ENCODE results near the gene CORO1C.
A peak's percentile ranks its signal among the peaks of the same experiment; 100 is the strongest.
"Not testable (repeated sequence)": the region's sequence is repeated elsewhere in the genome, so short reads cannot be mapped to it uniquely, and the experiment has no call there.

CORO1C gene

DNA sequence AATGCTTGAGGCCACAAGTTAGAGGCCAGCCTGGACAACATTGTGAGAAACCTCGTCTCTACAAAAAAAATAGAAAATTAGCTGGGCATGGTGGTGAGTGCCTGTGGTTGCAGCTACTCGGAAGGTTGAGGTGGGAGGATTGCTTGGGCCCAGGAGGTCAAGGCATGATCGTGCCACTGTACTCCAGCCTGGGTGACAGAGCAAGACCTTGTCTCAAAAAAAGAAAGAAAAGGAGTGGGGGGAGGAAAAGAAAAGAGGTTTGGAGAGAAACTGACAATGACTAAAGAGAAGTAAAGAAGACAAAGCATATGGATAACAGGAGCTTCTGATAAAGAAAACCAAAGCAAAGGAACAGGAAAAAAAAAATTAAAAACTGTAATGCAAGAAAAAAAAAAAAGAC lies 60.2 kb downstream of the CORO1C start:
- DNase-seq: no peak

DNA sequence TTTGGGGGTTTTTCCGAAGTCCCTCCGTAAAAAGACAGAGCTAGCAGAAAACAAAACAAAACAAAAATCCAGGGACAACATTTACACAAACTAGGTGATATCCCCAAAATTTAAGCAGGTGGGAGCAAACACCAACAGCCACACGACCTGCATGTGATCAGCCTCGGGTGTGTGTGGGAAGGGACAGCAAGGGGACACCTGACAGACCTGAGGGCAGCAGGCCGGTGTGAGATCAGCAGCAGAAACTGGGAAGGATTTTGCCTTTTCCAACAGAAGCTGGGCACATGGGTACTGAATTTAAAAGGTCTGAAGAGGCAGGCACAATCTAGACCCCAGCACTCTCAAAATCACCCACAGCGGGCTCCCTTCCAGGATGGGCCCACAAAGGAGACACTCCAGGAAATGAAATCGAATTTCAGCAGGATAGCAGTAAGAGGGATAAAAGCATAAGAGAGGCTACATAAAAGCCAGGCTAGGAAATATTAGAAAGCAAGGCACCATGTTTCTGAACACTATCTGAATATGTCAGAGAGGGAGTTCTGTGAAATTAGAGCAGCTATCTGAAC lies 61.2 kb downstream of the CORO1C start:
- DNase-seq: no peak

DNA sequence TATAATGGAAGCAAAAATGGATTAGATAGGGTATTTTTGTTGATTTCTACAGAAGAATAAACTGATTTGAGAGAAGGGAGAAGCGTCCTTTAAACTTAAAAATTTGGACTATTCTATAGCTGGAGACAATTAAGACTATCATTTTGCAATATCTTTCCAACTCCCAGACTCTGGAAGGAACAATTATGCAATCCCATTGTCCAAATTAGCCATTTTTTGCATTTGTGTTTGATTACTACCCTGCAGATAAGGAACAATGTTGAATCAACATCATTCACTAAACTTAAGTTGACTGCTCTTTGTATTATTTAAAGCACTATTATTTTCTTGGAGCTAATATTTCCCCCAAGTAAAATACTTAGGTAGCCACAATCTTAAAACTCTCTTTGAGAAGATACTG lies 62.8 kb downstream of the CORO1C start:
- DNase-seq: no peak

DNA sequence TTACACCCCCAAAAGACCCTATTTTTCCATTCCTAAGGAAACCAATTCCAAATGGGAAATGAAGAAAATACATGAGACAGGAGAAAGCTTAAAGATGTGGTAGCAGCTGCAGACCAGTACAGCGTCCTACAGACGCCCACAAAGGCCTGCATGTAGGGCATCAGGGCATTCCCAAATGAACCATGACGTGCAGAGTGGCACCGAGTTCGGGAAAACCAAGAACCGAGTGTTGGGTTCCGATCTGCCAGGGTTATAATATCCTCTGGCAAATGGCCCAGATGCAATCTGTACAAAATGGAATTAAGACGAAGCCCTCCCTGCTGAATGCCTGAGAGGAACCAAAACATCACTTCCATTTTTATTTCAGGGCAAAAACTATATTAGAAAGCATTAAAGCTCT lies 63.3 kb downstream of the CORO1C start:
- DNase-seq: no peak

DNA sequence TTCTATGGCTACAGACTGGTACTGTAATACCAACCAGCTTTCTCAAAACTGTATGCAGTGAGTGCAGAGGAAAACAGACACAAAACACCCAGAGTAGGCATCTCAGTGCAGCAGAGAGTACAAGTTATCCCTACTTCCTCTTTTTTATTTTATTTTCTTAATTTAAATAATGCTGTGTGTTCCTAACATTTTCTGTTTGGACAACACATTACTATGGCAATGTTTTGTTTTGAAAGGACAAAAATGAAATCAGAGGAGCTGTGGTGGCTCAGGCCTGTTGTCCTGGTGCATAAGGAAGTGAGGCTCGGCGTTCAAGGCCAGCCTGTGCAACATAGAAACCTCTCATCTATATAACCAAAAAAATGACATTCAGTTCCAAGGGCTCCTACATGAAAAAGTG lies 64.0 kb downstream of the CORO1C start:
- DNase-seq: no peak

DNA sequence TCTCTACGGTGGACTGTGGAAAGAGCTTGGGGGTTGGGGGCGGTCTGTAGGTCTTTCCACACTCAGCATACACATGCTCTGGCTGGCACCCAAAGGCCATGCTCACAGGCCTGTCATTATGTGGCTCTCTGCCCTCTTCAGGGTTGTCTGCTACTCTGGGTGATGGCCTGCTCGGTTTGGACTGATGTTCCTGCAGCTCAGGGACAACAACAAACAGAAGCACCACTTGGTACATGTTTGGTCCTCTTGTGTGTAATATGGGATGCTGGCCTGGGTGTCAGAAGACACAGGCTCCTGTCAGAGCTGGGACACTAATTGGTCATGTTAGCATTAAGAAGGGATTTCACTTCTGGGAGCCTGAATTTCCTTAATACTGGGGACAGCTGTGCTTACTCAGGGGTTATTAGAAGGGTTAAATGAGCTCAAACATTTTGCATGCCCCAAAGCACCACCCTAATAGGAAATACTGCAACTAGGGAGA lies 64.9 kb downstream of the CORO1C start:
- DNase-seq: no peak

DNA sequence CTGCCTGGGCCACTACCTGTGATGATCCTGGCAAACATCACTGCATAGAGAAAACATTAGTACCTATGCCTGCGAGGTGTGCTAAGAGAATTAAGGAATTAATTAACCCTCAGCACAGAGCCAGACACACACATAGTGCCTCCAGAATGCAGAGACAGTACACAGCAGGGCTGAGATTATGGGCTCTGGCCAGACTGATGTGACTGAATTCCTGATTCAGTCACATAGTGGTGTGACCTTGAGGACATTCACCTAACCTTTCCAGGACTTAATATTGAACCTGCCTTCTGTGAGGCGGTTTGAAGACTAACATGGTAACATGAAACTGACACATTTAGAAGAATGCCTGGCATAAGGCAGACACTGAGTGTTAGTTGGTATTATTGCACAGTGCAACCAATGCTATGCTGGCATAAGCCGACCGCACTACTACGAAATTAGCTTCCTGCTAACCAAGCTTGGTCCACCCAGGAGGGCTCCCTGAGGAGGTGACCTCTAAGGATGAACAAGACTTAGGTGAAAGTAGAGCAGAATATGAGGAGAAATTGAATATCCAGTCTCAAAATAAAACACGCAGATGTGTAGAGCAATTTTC lies 65.6 kb downstream of the CORO1C start:
- no peak for DNase-seq

DNA sequence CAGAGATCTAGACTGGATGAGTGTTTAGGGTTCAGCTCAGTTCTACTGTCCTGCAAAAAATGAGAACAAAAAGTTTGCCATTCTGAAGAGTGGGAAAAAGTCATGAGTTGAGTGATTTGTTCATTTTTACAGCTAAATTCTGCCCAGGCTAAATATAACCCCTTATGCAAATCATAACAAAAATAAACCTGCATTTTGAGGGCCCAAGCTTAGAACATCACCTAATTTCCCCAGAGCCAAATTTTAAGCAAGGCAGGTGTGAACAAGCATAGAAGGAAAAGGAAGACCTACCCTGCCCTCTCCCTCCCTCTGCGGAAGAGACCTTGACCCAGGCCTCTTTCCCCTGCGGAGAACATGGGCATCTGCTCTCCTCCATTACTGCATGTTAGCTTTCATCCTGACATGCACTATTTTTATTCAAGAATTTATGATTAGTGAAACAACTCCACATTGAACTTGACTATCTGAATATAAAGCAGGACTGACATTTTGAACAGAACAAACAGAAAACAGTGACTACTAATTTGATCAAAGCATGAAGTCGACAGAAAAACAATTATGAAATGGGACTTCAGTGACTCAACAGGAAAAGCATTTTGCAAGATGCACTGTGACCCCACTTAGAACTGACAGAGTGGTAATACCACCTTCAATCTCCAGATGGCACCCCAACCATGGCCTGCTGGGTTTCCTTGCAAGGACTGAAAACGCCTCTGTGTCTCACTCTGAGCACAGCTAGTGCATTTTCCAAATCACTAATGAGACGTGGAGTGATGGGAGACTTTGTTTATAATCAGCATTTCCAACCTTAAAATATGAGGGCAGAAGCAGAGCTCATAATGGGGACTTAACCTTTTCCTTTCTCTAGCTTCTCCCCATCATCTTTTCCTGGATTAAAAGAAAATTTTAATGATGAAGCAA lies 66.7 kb downstream of the CORO1C start:
- peak; percentile 54 for DNase-seq

DNA sequence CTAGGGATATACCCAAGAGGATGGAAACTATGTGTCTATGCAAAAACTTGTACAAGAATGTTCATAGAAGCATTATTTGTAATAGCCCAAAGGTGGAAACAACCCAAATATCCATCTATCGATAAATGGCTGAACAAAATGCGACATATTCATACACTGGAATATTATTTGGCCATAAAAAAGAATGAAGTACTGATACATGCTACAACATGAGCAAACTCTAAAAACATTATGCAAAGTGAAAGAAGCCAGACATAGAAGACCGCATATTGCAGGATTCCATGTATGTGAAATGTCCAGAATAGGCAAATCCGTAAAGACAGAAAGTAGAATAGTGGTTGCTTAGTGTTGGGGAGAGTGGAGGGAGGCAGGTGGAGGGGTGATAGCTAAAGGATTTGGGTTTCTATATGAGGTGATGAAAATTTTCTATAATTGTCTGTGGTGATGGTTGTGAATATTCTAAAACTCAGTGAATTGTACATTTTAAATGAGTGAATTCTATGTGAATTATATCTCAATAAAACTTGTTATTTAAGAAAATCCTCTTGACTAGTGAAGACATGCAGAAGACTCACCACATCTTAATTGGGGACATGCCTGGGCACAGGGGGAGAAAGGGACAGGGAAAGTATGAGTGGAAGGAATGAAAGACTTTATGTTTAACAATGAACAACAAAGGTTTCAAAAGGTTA lies 67.8 kb downstream of the CORO1C start:
- no peak for DNase-seq

DNA sequence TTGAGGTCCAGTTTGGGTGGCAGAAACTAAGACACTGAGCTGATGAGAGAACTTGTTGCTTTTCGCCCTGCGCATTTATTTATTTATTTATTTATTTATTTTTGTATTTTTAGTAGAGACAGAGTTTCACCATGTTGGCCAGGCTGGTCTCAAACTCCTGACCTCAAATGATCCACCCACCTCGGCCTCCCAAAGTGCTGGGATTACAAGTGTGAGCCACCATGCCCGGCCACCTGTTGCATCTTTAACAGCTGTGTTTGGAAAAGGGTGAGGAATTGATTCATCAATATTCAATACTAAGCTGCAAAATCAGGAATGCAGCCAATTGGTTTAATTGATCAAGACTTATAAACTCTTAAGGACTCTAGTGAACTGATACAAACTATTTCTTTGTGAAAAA lies 73.2 kb downstream of the CORO1C start:
- DNase-seq: not testable (repeated sequence)

DNA sequence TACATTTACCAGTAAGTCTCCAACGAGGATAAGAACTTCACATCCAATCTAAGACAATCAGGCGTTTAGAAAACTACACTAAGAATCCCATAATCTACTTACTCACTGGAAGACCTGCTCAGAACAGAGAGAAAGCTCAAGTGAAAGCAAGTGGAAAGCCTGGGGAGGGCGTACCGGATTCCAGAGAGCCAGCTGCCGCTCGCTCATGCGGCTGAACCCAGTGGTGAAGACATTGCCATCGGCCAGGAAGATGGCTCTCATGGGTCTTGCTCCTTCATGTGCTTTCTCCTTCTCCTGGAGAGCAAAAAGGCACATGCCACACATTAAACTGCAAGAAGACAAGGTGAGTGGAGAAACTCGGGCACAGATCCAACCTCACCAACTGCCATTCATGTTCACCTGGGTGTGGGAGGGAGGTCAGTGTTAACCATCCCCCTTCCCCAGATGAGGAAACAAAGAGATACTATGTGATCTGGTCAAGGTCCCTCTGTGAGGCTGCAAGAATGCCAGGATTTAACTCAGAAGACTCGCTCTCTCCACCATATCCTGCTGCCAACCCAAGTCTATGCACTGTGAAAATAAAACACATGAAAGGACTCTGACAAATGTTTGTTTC lies 74.1 kb downstream of the CORO1C start:
- DNase-seq: no peak

DNA sequence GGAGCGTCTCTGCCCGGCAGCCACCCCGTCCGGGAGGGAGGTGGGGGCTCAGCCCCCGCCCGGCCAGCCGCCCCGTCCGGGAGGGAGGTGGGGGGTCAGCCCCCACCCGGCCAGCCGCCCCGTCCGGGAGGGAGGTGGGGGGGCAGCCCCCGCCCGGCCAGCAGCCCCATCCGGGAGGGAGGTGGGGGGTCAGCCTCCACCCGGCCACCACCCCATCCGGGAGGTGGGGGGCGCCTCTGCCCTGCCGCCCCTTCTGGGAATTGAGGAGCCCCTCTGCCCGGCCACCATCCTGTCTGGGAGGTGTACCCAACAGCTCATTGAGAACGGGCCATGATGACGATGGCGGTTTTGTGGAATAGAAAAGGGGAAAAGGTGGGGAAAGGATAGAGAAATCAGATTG lies 75.1 kb downstream of the CORO1C start:
- DNase-seq: not testable (repeated sequence)

DNA sequence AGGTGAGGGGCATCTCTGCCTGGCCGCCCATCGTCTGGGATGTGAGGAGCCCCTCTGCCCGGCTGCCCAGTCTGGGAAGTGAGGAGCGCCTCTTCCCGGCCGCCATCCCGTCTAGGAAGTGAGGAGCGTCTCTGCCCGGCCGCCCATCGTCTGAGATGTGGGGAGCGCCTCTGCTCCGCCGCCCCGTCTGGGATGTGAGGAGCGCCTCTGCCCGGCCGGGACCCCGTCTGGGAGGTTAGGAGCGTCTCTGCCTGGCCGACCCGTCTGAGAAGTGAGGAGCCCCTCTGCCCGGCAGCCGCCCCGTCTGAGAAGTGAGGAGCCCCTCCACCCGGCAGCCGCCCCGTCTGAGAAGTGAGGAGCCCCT lies 75.5 kb downstream of the CORO1C start:
- DNase-seq: not testable (repeated sequence)

DNA sequence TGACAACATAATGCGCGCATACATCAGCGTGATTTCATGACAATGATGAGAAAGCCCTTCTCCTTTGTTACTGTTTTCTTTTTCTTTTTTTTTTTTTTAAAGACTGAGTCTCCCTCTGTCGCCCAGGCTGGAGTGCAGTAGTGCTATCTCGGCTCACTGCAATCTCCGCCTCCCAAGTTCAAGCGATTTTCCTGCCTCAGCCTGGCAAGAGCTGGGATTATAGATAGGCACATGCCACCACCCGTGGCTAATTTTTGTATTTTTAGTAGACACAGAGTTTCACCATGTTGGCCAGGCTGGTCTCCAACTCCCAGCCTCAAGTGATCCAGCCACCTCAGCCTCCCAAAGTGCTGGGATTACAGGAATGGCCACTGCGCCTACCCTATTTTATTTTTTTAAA lies 76.7 kb downstream of the CORO1C start:
- DNase-seq: not testable (repeated sequence)

DNA sequence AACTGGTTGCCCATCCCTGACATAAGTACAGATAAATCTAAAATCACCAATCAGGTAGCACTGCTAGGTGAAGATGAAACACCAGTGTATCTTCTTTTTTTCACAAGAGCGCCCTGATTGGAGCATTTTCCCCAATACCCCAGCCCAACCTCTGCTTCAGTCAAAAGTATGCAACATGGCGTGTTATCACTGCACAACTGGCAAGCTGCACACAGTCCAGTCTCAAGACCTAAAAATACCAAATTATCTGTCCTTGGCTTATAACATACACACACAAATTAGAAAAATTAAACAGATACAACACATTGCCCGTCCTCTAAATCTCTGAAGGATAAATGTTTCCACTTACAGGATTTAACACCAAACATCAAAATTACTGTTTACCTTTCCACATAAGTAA lies 77.4 kb downstream of the CORO1C start:
- no peak for DNase-seq

DNA sequence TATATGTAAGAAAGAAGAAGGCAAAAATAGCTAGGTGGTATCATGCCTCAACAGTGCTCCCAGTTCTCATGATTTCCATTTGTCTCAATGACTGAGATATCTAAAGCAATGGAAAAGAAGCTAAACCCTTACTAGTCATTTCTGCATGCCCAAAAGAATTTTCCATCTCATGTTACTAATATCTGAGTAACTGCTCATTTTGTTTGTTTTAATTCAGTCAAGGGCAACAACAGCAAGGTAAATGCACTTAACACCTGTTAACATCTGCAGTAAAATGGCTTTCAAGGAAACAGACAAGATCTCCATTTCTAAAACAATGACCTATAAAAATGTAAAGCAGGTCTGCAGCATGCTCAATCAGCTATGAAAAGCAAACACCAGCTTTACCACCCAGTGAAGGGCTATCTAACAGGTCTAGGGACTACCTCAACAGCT lies 78.2 kb downstream of the CORO1C start:
- no peak for DNase-seq

DNA sequence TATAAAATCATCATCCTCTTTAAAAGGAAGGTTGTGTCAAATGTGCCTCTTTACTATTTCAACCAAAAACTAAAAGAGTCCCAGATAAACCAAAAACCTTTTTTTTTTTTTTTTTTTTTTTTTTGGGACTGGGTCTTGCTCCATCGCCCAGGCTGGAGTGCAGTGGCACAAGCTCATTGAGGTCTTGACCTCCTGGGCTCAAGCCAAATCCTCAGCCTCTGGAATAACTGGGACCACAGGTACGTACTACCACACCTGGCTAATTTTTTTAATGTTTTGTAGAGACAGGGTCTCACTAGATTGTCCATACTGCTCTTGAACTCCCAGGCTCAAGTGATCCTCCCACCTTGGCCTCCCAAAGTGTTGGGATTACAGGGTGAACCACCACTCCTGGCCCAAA lies 81.2 kb downstream of the CORO1C start:
- no peak for DNase-seq

DNA sequence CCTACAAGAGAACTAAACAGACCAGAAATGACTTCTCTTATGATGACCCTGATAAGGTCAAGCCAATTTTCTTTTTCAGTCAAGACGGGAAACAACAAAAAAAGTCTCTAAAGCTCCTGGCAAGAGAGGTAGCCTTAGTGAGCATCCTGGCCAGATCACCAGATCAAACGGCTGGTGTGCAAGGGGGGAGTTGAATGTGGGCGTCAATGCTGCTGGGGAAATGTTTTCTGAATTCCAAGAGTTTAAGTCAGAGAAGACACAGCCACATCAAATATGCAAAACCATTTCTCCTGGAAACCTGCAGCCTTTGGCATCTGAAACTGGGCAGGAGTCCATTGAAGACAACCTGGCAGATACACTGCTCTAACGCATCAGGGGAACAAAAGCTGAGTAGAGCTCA lies 81.6 kb downstream of the CORO1C start:
- DNase-seq: no peak

DNA sequence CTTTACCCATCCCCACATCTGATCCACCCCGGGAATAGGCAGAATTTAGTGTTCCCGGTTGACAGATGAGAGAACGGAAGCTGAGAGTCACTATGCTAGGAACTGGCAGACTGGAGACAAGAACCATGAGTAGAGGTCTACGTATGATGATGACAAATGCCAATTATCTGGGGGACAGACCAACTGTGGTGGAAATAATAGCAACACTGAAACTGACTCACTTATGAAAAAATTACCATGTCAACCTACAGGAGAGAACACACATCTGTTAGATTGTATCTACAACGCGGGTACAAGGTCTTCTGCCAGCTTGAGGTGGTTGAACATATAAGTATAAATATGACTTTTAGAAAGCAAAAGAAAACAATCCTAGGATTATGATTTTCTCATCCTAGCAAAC lies 82.2 kb downstream of the CORO1C start:
- no peak for DNase-seq

DNA sequence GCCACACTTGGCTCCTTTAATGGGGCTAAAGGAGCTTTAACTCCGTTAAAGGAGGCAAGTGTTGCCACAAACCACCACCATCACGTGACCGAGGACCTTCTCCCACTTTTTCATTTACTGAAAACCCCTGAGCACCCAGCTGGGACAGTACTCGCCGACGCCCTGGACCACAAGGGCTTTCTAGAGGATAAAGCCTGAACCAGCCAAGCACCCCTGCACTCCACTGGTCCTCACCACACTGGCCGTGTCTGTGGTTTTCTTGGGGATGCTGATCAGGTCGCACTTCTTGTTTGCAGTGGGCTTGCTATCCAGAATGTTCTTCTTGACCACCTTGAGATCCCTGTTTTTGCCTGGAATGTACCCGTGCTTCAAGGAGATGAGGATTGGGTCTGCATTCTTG lies 82.9 kb downstream of the CORO1C start:
- no peak for DNase-seq

DNA sequence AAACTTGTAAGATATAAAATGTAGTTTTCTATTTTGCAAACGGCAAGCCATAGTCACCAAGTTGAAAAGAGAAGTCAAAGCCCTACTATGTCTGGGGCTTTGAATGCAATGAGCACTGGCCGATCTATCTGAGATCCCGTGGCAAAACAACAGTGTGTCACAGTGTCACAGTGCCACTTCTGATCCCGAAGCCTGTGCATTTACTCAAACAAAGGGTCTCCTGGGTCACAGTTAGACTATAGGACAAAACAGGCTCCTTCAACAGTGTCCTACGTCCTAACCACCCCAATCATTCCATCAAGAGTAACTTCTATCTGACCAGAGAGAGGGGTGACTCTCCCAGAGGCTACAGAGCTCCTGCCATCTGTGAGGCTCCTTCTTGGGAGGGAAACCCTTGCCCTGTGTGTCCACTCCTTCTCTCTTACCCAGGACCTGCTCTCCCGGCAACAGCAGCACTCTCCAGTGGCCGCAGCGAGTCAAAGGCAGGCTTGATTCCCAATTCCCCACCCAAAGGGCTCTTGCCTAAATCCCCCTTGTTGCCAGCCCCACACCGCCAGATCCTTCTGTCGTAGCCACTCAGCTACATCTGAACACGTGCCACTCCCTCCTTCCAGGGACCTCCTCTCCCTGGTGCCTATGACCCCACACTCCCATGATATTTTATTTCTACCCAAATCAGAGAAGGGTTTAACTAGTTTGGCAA lies 83.6 kb downstream of the CORO1C start:
- no peak for DNase-seq

Measured in NCI-H2081 treated with DMSO at 0.1 percent for 48 hours (cell line).